ENCODE data around the gene DEAF1. TPM values are rescaled to one million over a fixed set of nuclear protein-coding genes. Genes with fewer than 3 reads are reported as not detected.

DEAF1 gene
- total RNA-seq, 4 donors from 2014 or later, result 31.1 to 57.0 (median 39.6) TPM

GRCh38 chr11:695288-695537 is 191 bp upstream of the DEAF1 start:
- peak overlapping the region; percentile 19 for H3K4me3 ChIP-seq (ENCODE audit: low read depth, poor library complexity, severe bottlenecking)
- no peak for TF ChIP-seq CTCF (IDR thresholded peaks at IDR 0.05)
- no peak for TF ChIP-seq POLR2A (IDR thresholded peaks at IDR 0.05)
- WGBS, 2 donors, result 0% methylated on average over 2 to 18 of the region's 25 CpGs
- DNase-seq (ENCODE audit: low spot score in 2 of 2), result no peak
- intact Hi-C loops (cut with DNase I; ENCODE audit: low total_unique reads), result no loop called here

- WGBS, 2 donors, result 41 to 42% methylated on average over 15 of the region's 15 CpGs
- peak in 1 of 2 donors; percentile 88 for DNase-seq (ENCODE audit: low spot score in 2 of 2)
- H3K4me3 ChIP-seq (ENCODE audit: low read depth, poor library complexity, severe bottlenecking), result no peak overlapping the region
- TF ChIP-seq CTCF (IDR thresholded peaks at IDR 0.05), result no peak
- no peak for TF ChIP-seq POLR2A (IDR thresholded peaks at IDR 0.05)
- intact Hi-C loops (cut with DNase I; ENCODE audit: low total_unique reads), result no loop called here
Observed at GRCh38 chr11:693887-694562, 997 bp downstream of the DEAF1 start.

GRCh38 chr11:693415-693831 is 1.6 kb downstream of the DEAF1 start:
- peak in 1 of 2 donors; percentile 88 for DNase-seq (ENCODE audit: low spot score in 2 of 2)
- 8 to 18% methylated on average over 13 of the region's 13 CpGs for WGBS, 2 donors
- H3K4me3 ChIP-seq (ENCODE audit: low read depth, poor library complexity, severe bottlenecking), result no peak overlapping the region
- intact Hi-C loops (cut with DNase I; ENCODE audit: low total_unique reads), result no loop called here
- TF ChIP-seq CTCF (IDR thresholded peaks at IDR 0.05) (no peak), POLR2A (IDR thresholded peaks at IDR 0.05) (no peak)

- H3K4me3 ChIP-seq (ENCODE audit: low read depth, poor library complexity, severe bottlenecking), result no peak overlapping the region
- no peak for DNase-seq (ENCODE audit: low spot score in 2 of 2)
- WGBS, 2 donors, result 38 to 55% methylated on average over 23 of the region's 23 CpGs
- intact Hi-C loops (cut with DNase I; ENCODE audit: low total_unique reads), result no loop called here
- TF ChIP-seq POLR2A (IDR thresholded peaks at IDR 0.05) (no peak), CTCF (IDR thresholded peaks at IDR 0.05) (no peak)
Observed at GRCh38 chr11:692824-693414, 2.1 kb downstream of the DEAF1 start.

GRCh38 chr11:691710-692590 is 3.1 kb downstream of the DEAF1 start:
- intact Hi-C loops (cut with DNase I; ENCODE audit: low total_unique reads), result no loop called here
- 91 to 92% methylated on average over 18 of the region's 18 CpGs for WGBS, 2 donors
- TF ChIP-seq POLR2A (IDR thresholded peaks at IDR 0.05), result no peak
- TF ChIP-seq CTCF (IDR thresholded peaks at IDR 0.05), result no peak
- H3K4me3 ChIP-seq (ENCODE audit: low read depth, poor library complexity, severe bottlenecking), result no peak overlapping the region
- DNase-seq (ENCODE audit: low spot score in 2 of 2), result peak in 1 of 2 donors; percentile 85

All from lower leg skin (tissue), 4 donors.